Measurements from ENCODE around the gene SYN1. TPM values are rescaled to one million over a fixed set of nuclear protein-coding genes. Genes with fewer than 3 reads are reported as not detected.

Gene SYN1
- total RNA-seq, result under 0.01 TPM in 1 of 2 replicates, not detected in the other

DNA sequence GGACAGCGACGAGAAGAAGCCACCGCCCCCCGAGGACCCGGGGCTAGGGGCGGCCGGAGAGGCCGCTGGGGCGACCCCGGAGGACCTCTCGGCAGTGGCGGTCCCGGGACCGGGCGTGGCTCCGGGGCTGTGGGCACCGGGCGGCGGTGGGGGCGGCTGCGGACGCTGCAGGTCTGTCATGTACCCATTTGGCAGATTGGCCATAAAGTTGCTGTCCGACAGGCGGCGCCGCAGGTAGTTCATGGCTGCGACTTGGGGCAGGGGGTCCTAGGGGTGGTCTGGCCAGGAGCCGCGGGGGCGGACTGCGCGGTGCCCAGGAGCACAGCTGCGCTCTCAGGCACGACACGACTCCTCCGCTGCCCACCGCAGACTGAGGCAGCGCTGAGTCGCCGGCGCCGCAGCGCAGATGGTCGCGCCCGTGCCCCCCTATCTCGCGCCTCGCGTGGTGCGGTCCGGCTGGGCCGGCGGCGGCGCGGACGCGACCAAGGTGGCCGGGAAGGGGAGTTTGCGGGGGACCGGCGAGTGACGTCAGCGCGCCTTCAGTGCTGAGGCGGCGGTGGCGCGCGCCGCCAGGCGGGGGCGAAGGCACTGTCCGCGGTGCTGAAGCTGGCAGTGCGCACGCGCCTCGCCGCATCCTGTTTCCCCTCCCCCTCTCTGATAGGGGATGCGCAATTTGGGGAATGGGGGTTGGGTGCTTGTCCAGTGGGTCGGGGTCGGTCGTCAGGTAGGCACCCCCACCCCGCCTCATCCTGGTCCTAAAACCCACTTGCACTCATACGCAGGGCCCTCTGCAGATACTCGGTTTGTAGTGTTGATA is at the start of gene SYN1:
Gene SYN1, minus strand, starts transcription at position 372 of the 817 bp plus-strand sequence. Its CDS starts 129 bp downstream, at position 243.

DNA sequence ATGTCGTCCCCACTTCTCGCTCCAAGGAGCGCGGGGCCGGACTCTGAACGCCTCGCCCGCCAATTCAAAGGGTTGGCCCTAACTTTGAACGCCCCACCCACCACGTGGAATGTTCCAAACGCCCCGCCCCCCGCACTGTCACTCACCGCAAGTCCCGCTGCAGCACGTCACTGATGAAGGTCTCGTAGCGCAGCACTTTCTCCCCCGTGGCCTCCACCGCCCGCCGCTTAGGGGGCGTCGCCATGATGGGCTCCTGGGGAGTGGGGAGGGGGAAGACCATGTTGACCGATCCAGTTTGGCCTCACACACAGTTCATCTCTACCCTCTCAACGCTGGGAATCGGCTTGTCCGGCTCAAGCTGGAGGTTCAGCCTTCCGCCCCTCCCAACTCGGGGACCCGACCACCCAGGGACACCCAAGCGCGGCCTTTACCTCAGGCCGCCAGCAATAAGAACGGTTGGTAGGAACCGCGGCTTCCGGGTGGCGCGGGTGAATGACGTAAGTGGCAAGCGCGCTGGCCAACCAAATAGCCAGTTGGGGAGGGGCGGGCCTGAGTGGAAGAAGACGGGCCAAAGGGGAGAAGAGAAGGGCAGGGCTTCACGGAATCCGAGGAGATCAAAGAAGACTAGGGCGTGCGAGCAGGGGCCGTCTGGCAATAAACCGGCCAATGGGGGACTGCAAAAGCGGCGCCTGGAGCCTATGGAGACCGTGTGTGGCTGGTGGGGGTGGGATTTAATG is 39.2 kb upstream of the SYN1 start, which contains the start of gene UXT:
Gene UXT, minus strand, starts transcription at position 497 of the 737 bp plus-strand sequence. Its CDS starts 253 bp downstream, at position 244.

DNA sequence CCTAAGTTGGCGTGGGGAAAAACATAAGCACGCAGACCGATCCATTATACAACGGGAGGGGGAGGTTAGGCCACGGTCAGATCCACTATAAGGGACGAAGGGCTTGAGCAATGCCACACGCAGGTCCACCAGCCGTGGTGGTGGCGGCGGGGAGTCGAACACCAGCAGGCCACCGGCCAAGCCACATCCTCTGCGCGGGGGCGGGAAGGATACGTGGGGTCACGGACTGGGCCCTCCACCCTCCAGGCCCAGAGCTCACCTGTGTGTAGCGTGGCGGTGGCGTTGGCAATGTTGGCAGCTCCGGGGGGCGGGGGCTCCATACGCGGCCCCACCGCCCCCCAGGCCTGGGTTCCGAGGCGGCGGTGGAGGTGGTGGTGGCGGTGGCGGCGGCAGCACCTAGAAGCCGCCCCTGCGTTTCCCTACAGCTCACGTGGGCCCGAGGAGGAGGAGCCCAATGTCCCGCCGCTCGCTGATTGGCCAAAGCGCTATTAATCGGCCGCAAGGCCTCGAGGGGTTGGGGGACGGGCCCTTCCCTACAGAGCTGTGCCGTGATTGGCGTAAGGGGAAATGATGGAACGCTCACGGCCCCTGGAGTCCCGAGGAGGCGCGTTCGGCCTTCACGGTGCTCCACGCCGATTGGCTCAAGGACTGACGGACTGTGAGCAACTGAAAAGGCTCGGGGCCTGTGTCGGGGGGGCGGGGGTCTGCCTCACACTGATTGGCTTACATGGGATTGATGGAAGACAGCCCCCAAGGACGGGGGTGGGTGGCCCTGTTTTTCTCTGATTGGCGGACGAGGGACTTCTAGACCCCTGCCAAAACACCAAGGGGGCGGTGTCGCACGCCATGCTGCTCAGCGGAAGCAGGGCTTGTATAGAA is 30.7 kb upstream of the SYN1 start, which contains the start of gene ELK1:
Gene ELK1, minus strand, starts transcription at position 400 of the 879 bp plus-strand sequence. CDS start 9,122 bp downstream, outside the sequence.

DNA sequence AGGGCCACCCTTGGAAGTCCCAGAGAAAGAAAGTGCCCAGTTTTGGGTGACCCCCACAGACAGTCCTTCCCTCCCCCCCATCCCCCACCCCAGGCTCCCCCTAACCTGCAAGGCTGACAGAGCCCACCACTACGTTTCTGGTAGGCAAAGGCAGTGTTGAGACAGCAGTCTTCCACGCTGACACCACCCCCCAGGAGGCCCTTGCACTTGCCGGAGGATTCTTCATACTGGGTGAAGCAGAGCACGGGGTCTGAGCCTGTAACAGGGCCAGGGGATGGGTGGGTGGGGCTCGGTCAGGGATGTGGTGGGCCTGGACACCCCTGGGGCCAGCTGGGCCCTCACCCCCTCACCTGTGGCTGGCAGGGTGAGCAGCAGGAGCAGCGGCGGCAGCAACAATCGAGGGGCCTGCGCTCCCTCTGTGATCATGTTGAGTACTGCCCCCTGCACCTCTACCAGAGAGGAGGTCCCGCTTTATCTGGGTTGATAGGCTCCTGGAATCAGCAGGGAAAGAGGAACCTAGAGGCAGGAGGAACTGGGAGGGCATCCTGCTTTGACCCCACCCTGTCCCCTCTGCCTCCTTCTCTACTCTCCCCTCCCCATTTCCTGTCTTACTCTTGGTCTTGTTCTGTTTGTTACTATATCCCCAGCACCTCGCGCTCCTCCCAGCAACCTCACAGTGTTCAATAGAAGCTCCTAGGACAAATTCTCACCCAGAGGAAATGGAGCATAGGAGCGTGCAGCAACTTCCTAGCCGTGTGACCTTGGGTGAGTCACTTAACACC is 10.0 kb upstream of the SYN1 start, which contains the start of gene CFP:
Gene CFP, minus strand, starts transcription at position 512 of the 782 bp plus-strand sequence. Its CDS starts 86 bp downstream, at position 426.

DNA sequence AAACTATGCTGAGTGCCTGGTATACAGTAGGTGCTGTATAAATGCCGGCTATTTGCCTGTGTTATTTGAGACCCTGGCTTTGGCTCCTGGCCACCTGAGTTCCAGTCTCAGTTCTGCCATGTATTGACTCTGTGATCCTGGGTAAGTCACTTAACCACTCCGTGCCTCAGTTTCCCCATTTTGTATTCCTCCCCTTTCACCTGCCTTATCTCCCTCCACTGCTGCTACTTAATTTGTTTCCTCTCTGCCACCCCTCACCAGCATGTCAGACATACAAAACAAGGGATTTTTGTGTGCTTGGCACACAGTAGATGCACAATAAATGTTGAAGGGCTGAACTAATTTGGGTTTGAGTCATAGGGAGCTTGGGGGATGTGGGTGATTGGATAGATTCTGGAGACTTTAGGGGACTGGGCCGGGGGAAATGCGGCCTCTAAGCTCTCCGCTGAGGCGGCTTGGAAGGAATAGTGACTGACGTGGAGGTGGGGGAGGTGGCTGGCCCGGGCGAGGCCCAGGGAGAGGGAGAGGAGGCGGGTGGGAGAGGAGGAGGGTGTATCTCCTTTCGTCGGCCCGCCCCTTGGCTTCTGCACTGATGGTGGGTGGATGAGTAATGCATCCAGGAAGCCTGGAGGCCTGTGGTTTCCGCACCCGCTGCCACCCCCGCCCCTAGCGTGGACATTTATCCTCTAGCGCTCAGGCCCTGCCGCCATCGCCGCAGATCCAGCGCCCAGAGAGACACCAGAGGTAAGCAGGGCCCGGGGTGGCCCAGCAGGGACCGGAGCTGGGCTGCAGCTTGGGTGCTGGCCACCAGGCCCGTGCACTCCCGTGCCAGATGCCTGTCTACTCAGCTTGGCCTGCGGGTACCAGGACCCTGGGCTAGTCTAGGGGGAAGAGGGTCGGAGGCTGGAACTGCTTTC is 37.7 kb downstream of the SYN1 start, which contains the start of gene TIMP1:
Gene TIMP1, plus strand, starts transcription at position 706 of the 917 bp plus-strand sequence. CDS start 980 bp downstream, outside the sequence.

DNA sequence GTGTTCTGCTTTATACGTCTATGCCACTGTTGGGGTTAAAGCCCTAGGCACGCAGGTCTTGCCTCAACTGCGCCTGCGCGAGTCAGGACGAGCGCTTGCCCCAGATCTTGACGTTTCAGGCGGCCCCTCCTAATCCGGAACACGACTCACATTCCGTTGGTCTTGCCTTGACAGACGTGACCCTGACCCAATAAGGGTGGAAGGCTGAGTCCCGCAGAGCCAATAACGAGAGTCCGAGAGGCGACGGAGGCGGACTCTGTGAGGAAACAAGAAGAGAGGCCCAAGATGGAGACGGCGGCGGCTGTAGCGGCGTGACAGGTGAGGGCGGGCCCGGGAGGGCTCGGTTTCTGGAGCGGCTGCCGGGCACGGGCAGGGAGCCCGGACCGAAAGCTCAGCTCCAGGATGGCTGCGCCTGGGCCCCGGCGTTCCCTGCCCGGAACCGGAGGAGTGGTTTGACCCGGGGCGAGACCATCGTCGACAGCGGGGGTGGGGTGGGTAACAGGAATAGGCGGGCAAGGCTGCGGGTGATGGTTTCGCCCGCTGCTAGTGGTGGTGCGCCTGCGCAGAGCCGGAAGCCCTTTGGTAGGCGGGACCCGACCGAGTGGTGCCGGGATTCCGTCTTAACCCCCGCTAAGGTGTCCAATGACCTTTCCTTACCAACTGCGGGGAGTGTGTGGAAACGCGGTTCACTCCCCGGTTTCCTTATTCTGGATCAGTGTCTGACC is 58.6 kb downstream of the SYN1 start, which contains the start of gene ARAF:
Gene ARAF, plus strand, starts transcription at position 272 of the 725 bp plus-strand sequence. CDS start 1,763 bp downstream, outside the sequence.

Other genes with a start within 250 kb of the SYN1 start
- 0.24 TPM in 1 of 2 replicates, not detected in the other for gene ZNF157, start 249.3 kb downstream of the SYN1 start, total RNA-seq
- 3.9 and 4.0 TPM in 2 replicates for gene ZNF41, start 136.6 kb downstream of the SYN1 start, total RNA-seq
- gene ARAF, start 58.7 kb downstream of the SYN1 start, total RNA-seq, result 11.3 and 12.0 TPM in 2 replicates
- gene TIMP1, start 37.4 kb downstream of the SYN1 start, total RNA-seq, result 85.9 and 190 TPM in 2 replicates
- gene CFP, start 10.1 kb upstream of the SYN1 start, total RNA-seq, result not detected in 2 replicates
- gene ELK1, start 30.7 kb upstream of the SYN1 start, total RNA-seq, result 15.8 and 18.3 TPM in 2 replicates
- gene UXT, start 39.3 kb upstream of the SYN1 start, total RNA-seq, result 82.9 and 139 TPM in 2 replicates
- 2.9 and 3.2 TPM in 2 replicates for gene ZNF81, start 217.0 kb upstream of the SYN1 start, total RNA-seq